Body of pancreas (tissue), 4 donors: ENCODE measurements around the gene PIH1D1. TPM values are rescaled to one million over a fixed set of nuclear protein-coding genes. Genes with fewer than 3 reads are reported as not detected.

Experiments used
- ATAC-seq: fragments of 150-250 bp; one replicate; pipeline ENCODE4 v1.9.1; 2016
- DNase-seq, 4 donors: peaks; one replicate each; pipeline ENCODE4 v3.0.0-alpha.2; 2019
- H3K27ac ChIP-seq, 4 donors: fragments of 200-600 bp; sonication (generic); 1 replicate in 3 of 4; 2 replicates in 1 of 4; pipeline versions ENCODE4 v1.5.1 to v1.6.1; 2016 to 2019; ENCODE audit warnings: mild to moderate bottlenecking in 1 of 4, mixed read lengths in 1 of 4, moderate library complexity in 1 of 4
- H3K27me3 ChIP-seq, 2 donors: fragments of 200-600 bp; sonication (generic); one replicate each; pipeline ENCODE4 v1.6.0; 2016; ENCODE audit warnings: mild to moderate bottlenecking in 1 of 2
- H3K36me3 ChIP-seq, 2 donors: fragments of 200-600 bp; sonication (generic); replicated peaks in 1 of 2; 2 replicates each; pipeline ENCODE4 v1.5.1; 2016; ENCODE audit warnings: low read depth in 2 of 2; ENCODE audit not compliant: insufficient read depth in 1 of 2
- H3K4me1 ChIP-seq: fragments of 200-600 bp; sonication (generic); one replicate; pipeline ENCODE4 v1.6.0; 2016
- H3K4me3 ChIP-seq, 2 donors: fragments of 200-600 bp; sonication (generic); 1 replicate in 1 of 2; 2 replicates in 1 of 2; pipeline ENCODE4 v1.5.1; 2016 to 2019
- H3K9me3 ChIP-seq, 3 donors: fragments of 200-600 bp; sonication (generic); 1 replicate in 2 of 3; 2 replicates in 1 of 3; pipeline ENCODE4 v1.5.1; 2016
- POLR2A ChIP-seq, 3 donors: fragments of 450-650 bp; IDR thresholded peaks; one replicate each; pipeline ENCODE4 v1.6.1; 2016; ENCODE audit warnings: antibody characterized with exemption in 3 of 3, mild to moderate bottlenecking in 2 of 3
- WGBS, 2 donors: methylation state at CpG; one replicate each; pipeline ENCODE4 v1.1.5; 2017; 5-methylcytosine and 5-hydroxymethylcytosine counted together
- intact Hi-C: fragments of 100-400 bp; cut with DNase I; formaldehyde crosslinking; loops from one replicate; pipeline ENCODE4 v1.15.1; 2023
- total RNA-seq, 2 donors: library from RNA; depleted of rRNA; stranded (reverse); fragments of >200 nt; gene quantifications; one replicate each; pipeline ENCODE4 v1.1.0, GENCODE V29; 2016
- TF ChIP-seq, protein P1 (sequence below), 7 experiments: fragments of 450-650 bp in 4 of 7; fragments of 200-600 bp in 3 of 7; sonication (generic) in 3 of 7; IDR thresholded peaks; one replicate each; pipeline ENCODE4 v1.5.1; 2016 to 2019; ENCODE audit warnings: antibody characterized with exemption in 7 of 7

PIH1D1 gene
- total RNA-seq, 2 donors from 2014 or later = 57.0 to 63.3 TPM

DNA sequence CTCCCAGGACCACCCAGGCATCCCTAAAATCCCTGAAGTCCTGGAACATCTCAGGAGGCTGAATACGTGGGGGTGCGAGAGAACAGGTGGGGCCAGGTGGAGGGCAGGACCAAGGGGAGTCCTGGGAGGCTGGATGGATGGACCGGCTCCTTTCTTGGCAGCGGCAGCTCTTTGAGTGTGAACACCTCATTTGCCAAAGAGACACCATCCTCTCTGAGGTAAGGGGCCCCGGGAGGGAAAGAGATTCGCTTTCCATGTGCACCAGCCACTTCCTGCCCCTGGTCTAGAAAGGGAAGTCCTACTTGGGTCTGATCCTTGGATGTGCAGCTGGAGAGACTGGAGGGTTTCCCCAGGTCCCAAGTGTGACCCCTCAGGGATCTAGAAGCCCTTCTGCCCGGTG lies 44.5 kb downstream of the PIH1D1 start:
- intact Hi-C loops = no loop called here
- 80 to 82% methylated on average over 1 to 7 of the region's 7 CpGs for WGBS, 2 donors
- no peak for ATAC-seq
- Histone ChIP-seq H3K4me3 (no peak overlapping the region), H3K27ac (no peak overlapping the region), H3K27me3 (no peaks in the 10 kb centered on the region), H3K4me1 (no peaks in the 10 kb centered on the region), H3K9me3 (no peaks in the 10 kb centered on the region), H3K36me3 (no peaks in the 10 kb centered on the region)
- TF ChIP-seq POLR2A (IDR thresholded peaks at IDR 0.05) = no peak
- TF ChIP-seq, protein P1, sequence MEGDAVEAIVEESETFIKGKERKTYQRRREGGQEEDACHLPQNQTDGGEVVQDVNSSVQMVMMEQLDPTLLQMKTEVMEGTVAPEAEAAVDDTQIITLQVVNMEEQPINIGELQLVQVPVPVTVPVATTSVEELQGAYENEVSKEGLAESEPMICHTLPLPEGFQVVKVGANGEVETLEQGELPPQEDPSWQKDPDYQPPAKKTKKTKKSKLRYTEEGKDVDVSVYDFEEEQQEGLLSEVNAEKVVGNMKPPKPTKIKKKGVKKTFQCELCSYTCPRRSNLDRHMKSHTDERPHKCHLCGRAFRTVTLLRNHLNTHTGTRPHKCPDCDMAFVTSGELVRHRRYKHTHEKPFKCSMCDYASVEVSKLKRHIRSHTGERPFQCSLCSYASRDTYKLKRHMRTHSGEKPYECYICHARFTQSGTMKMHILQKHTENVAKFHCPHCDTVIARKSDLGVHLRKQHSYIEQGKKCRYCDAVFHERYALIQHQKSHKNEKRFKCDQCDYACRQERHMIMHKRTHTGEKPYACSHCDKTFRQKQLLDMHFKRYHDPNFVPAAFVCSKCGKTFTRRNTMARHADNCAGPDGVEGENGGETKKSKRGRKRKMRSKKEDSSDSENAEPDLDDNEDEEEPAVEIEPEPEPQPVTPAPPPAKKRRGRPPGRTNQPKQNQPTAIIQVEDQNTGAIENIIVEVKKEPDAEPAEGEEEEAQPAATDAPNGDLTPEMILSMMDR (IDR thresholded peaks at IDR 0.05) = no peak
- no peak for DNase-seq

DNA sequence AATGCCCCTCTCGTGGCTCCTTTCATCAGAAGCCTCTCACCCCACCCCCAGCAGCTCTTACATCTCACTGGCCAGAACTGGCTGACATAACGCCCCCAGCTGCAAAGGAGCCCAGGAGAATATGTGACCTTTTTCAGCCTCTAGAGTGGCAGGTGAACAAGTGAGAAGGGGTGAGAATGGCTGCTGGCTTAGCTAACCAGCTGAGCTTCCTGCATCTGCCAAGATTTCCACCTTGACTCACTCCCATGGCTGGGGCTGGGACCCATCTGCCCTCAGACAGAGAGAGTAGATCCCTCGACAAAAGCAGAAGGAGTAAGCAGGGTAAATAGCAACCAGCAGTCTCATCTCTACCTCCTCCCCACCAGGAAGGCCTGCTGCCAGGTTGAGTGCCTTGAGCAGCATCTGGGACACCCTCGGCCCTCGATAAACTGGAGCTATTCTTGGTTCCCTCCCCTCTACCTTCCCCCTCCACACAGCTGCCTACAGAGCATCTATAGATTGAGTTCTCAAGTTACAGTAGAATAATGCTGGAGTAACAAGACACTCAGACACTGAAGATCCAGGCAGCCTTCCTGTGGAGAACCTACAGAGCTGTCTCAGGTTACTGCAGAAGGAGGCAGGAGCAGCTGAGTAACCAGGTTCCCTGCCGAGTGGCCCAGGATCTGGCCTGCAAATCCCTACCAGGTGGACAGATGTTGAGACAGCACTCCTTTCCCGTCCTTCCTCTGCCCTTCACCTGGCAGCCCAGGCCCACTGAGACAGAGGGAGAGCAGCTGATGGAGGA lies 48.0 kb downstream of the PIH1D1 start:
- Histone ChIP-seq H3K9me3 (no peaks in the 10 kb centered on the region), H3K27ac (no peak overlapping the region), H3K27me3 (no peaks in the 10 kb centered on the region), H3K4me3 (no peak overlapping the region), H3K36me3 (no peaks in the 10 kb centered on the region), H3K4me1 (no peaks in the 10 kb centered on the region)
- 21 to 42% methylated on average over 6 to 7 of the region's 7 CpGs for WGBS, 2 donors
- intact Hi-C loops = no loop called here
- ATAC-seq = no peak
- TF ChIP-seq, protein P1 (IDR thresholded peaks at IDR 0.05) = no peak
- TF ChIP-seq POLR2A (IDR thresholded peaks at IDR 0.05) = no peak
- no peak for DNase-seq

DNA sequence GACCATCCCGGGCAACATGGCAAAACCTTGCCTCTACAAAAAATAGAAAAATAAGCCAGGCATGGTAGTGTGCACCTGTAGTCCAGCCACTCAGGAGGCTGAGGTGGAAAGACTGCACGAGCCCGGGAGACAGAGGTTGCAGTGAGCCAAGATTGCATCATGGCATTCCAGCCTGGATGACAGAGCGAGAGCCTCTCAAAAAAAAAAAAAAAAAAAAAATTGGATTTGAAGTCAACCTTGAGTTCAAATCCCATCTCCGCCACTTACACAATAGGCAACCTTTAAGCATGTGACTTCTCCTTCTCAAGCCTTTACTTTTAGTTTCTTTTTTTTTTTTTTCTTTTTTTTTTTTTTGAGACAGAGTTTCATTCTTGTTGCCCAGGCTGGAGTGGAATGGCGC lies 51.6 kb downstream of the PIH1D1 start:
- TF ChIP-seq, protein P1 (IDR thresholded peaks at IDR 0.05) = no peak
- TF ChIP-seq POLR2A (IDR thresholded peaks at IDR 0.05) = no peak
- ATAC-seq (no peak), DNase-seq (no peak)
- 84 to 87% methylated on average over 6 of the region's 6 CpGs for WGBS, 2 donors
- no peaks in the 10 kb centered on the region for H3K36me3 ChIP-seq
- no peak overlapping the region for H3K27ac ChIP-seq
- H3K9me3 ChIP-seq = no peaks in the 10 kb centered on the region
- intact Hi-C loops = no loop called here
- H3K4me1 ChIP-seq = no peaks in the 10 kb centered on the region
- no peaks in the 10 kb centered on the region for H3K27me3 ChIP-seq
- H3K4me3 ChIP-seq = no peak overlapping the region

DNA sequence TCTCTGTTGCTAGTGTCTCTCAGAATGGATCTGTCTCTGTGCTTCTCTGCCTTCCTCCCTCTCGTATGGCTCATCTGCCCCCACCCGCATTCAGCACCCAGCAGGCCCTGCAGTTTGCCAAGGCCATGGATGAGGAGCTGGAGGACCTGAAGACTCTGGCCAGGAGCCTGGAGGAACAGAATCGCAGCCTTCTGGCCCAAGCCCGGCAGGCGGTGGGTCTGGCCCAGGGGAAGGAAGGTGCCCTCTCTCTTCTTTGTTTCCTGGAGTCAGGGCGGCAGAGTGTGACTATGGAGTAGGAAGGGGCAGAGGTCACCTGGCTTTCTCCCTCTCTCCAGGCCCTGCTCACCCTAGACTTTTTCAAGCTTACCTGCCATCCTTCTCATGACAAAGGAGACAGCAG lies 52.7 kb downstream of the PIH1D1 start:
- WGBS, 2 donors = 86 to 92% methylated on average over 5 to 6 of the region's 6 CpGs

More for the DNA sequence above, 52.7 kb downstream of the PIH1D1 start:
- Histone ChIP-seq H3K36me3 (no peaks in the 10 kb centered on the region), H3K4me1 (no peaks in the 10 kb centered on the region), H3K27ac (no peak overlapping the region), H3K9me3 (no peaks in the 10 kb centered on the region), H3K4me3 (no peak overlapping the region), H3K27me3 (no peaks in the 10 kb centered on the region)
- intact Hi-C loops = no loop called here
- TF ChIP-seq, protein P1 (IDR thresholded peaks at IDR 0.05) = no peak
- TF ChIP-seq POLR2A (IDR thresholded peaks at IDR 0.05) = no peak
- ATAC-seq = no peak
- DNase-seq = no peak
